ENCODE data around the gene TSC2.
"Not testable (repeated sequence)": the region's sequence is repeated elsewhere in the genome, so short reads cannot be mapped to it uniquely, and the experiment has no call there.

TSC2 gene

GRCh38 chr16:2007081-2007836, 40.5 kb upstream of the TSC2 start:
- Mint-ChIP-seq H3K4me3 (peak overlapping the region; percentile 95), H3K4me1 (peaks cover 40% of the 10 kb centered on the region), H3K9me3 (no peaks in the 10 kb centered on the region), H3K27ac (no peak overlapping the region), H3K27me3 (no peaks in the 10 kb centered on the region), H3K36me3 (peaks cover 2% of the 10 kb centered on the region)

GRCh38 chr16:2008009-2008526, 39.7 kb upstream of the TSC2 start:
- peak overlapping the region; percentile 95 for H3K4me3 Mint-ChIP-seq
- no peaks in the 10 kb centered on the region for H3K9me3 Mint-ChIP-seq
- no peaks in the 10 kb centered on the region for H3K27me3 Mint-ChIP-seq
- peaks cover 2% of the 10 kb centered on the region for H3K36me3 Mint-ChIP-seq
- H3K27ac Mint-ChIP-seq = peak overlapping the region; percentile 46
- peaks cover 40% of the 10 kb centered on the region for H3K4me1 Mint-ChIP-seq

GRCh38 chr16:2008631-2009163, 39.1 kb upstream of the TSC2 start:
- H3K4me3 Mint-ChIP-seq = peak overlapping the region; percentile 95
- H3K4me1 Mint-ChIP-seq = peaks cover 40% of the 10 kb centered on the region
- H3K9me3 Mint-ChIP-seq = no peaks in the 10 kb centered on the region
- H3K27ac Mint-ChIP-seq = peak overlapping the region; percentile 55
- no peaks in the 10 kb centered on the region for H3K27me3 Mint-ChIP-seq
- peaks cover 2% of the 10 kb centered on the region for H3K36me3 Mint-ChIP-seq

GRCh38 chr16:2009164-2009711, 38.5 kb upstream of the TSC2 start:
- H3K36me3 Mint-ChIP-seq = peaks cover 2% of the 10 kb centered on the region
- no peaks in the 10 kb centered on the region for H3K27me3 Mint-ChIP-seq
- no peak overlapping the region for H3K27ac Mint-ChIP-seq
- peaks cover 36% of the 10 kb centered on the region for H3K4me1 Mint-ChIP-seq
- H3K9me3 Mint-ChIP-seq = no peaks in the 10 kb centered on the region
- H3K4me3 Mint-ChIP-seq = peak overlapping the region; percentile 95

- Mint-ChIP-seq H3K27me3 (no peaks in the 10 kb centered on the region), H3K4me3 (peak within 1 kb of the TSS; percentile 95), H3K36me3 (peaks cover 2% of the 10 kb centered on the region), H3K27ac (peak within 1 kb of the TSS; percentile 93), H3K9me3 (no peaks in the 10 kb centered on the region), H3K4me1 (peaks cover 34% of the 10 kb centered on the region)
Observed at GRCh38 chr16:2009791-2010510, 37.8 kb upstream of the TSC2 start, which contains the start of gene ZNF598. ZNF598 (minus strand) TSS chr16:2009821.

GRCh38 chr16:2011726-2012125, 36.1 kb upstream of the TSC2 start:
- H3K36me3 Mint-ChIP-seq, H3K27me3 Mint-ChIP-seq, H3K9me3 Mint-ChIP-seq, H3K27ac Mint-ChIP-seq, H3K4me3 Mint-ChIP-seq: not testable (repeated sequence)
- peaks cover 27% of the 10 kb centered on the region for H3K4me1 Mint-ChIP-seq

GRCh38 chr16:2013527-2013926, 34.3 kb upstream of the TSC2 start:
- no peaks in the 10 kb centered on the region for H3K9me3 Mint-ChIP-seq
- peaks cover 9% of the 10 kb centered on the region for H3K4me1 Mint-ChIP-seq
- H3K4me3 Mint-ChIP-seq = no peak overlapping the region
- H3K27me3 Mint-ChIP-seq = no peaks in the 10 kb centered on the region
- no peaks in the 10 kb centered on the region for H3K36me3 Mint-ChIP-seq
- no peak overlapping the region for H3K27ac Mint-ChIP-seq

- peaks cover 3% of the 10 kb centered on the region for H3K27me3 Mint-ChIP-seq
- H3K4me3 Mint-ChIP-seq = no peak overlapping the region
- H3K36me3 Mint-ChIP-seq = no peaks in the 10 kb centered on the region
- H3K9me3 Mint-ChIP-seq = no peaks in the 10 kb centered on the region
- peaks cover 2% of the 10 kb centered on the region for H3K4me1 Mint-ChIP-seq
- H3K27ac Mint-ChIP-seq = no peak overlapping the region
Observed at GRCh38 chr16:2015117-2015946, 32.5 kb upstream of the TSC2 start.

- no peaks in the 10 kb centered on the region for H3K4me1 Mint-ChIP-seq
- H3K36me3 Mint-ChIP-seq = no peaks in the 10 kb centered on the region
- H3K27ac Mint-ChIP-seq = no peak overlapping the region
- H3K27me3 Mint-ChIP-seq = peaks cover 7% of the 10 kb centered on the region
- no peak overlapping the region for H3K4me3 Mint-ChIP-seq
- no peaks in the 10 kb centered on the region for H3K9me3 Mint-ChIP-seq
Observed at GRCh38 chr16:2015947-2016208, 31.9 kb upstream of the TSC2 start.

- H3K9me3 Mint-ChIP-seq = no peaks in the 10 kb centered on the region
- no peak overlapping the region for H3K27ac Mint-ChIP-seq
- peaks cover 7% of the 10 kb centered on the region for H3K27me3 Mint-ChIP-seq
- no peaks in the 10 kb centered on the region for H3K36me3 Mint-ChIP-seq
- no peaks in the 10 kb centered on the region for H3K4me1 Mint-ChIP-seq
- no peak overlapping the region for H3K4me3 Mint-ChIP-seq
Observed at GRCh38 chr16:2016407-2016922, 31.3 kb upstream of the TSC2 start.

- Mint-ChIP-seq H3K27ac (no peak within 1 kb of the TSS), H3K9me3 (no peaks in the 10 kb centered on the region), H3K4me3 (no peak within 1 kb of the TSS), H3K27me3 (peaks cover 11% of the 10 kb centered on the region), H3K4me1 (no peaks in the 10 kb centered on the region), H3K36me3 (no peaks in the 10 kb centered on the region)
Observed at GRCh38 chr16:2019518-2019920, 28.3 kb upstream of the TSC2 start, which contains the start of gene NPW. NPW (plus strand) TSS chr16:2019785.

GRCh38 chr16:2019921-2020831, 27.6 kb upstream of the TSC2 start:
- Mint-ChIP-seq H3K4me1 (no peaks in the 10 kb centered on the region), H3K36me3 (no peaks in the 10 kb centered on the region), H3K9me3 (no peaks in the 10 kb centered on the region), H3K27me3 (peaks cover 11% of the 10 kb centered on the region), H3K4me3 (no peak overlapping the region), H3K27ac (no peak overlapping the region)

- H3K4me3 Mint-ChIP-seq = peak overlapping the region; percentile 27
- H3K27ac Mint-ChIP-seq = peak overlapping the region; percentile 25
- H3K9me3 Mint-ChIP-seq = no peaks in the 10 kb centered on the region
- H3K36me3 Mint-ChIP-seq = no peaks in the 10 kb centered on the region
- H3K27me3 Mint-ChIP-seq = peaks cover 11% of the 10 kb centered on the region
- H3K4me1 Mint-ChIP-seq = peaks cover 4% of the 10 kb centered on the region
Observed at GRCh38 chr16:2022723-2023091, 25.1 kb upstream of the TSC2 start.

Measured in activated naive CD4-positive, alpha-beta T cell treated with anti-CD3 and anti-CD28 coated beads, Interleukin-2, amount 50 U/mL, for 24 hours (primary cell).